ENCODE results near the gene TMEM267.
"Not testable (repeated sequence)": the region's sequence is repeated elsewhere in the genome, so short reads cannot be mapped to it uniquely, and the experiment has no call there.

The TMEM267 gene

DNA sequence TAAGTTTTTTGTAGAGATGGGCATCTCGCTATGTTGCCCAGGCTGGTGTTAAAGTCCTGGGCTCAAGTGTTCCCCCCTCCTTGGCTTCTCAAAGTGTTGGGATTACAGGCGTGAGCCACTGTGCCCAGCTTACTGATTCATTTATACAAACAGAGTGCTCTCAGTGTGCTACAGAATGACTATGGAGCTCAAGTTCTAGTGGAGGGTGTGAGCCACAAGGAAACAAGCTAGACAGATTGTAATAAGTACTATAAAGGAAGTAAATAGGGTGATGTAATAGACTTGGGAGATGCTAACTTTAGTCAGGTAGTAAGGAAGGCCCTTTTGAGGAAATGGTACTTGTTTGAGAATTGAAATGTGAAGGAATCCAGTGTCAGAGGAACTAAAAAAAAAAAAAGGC, 1.7 kb upstream of the TMEM267 start:
- no peak for DNase-seq (ENCODE audit: low spot score)
- in situ Hi-C loops (cut with MboI; ENCODE audit: low sequenced_read_pairs, unreplicated experiment): no loop called here
- TF ChIP-seq, protein P1, sequence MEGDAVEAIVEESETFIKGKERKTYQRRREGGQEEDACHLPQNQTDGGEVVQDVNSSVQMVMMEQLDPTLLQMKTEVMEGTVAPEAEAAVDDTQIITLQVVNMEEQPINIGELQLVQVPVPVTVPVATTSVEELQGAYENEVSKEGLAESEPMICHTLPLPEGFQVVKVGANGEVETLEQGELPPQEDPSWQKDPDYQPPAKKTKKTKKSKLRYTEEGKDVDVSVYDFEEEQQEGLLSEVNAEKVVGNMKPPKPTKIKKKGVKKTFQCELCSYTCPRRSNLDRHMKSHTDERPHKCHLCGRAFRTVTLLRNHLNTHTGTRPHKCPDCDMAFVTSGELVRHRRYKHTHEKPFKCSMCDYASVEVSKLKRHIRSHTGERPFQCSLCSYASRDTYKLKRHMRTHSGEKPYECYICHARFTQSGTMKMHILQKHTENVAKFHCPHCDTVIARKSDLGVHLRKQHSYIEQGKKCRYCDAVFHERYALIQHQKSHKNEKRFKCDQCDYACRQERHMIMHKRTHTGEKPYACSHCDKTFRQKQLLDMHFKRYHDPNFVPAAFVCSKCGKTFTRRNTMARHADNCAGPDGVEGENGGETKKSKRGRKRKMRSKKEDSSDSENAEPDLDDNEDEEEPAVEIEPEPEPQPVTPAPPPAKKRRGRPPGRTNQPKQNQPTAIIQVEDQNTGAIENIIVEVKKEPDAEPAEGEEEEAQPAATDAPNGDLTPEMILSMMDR (IDR thresholded peaks at IDR 0.05; ENCODE audit: borderline replicate concordance, control extremely low read depth, extremely low read depth, insufficient read depth, missing control alignments): no peak

DNA sequence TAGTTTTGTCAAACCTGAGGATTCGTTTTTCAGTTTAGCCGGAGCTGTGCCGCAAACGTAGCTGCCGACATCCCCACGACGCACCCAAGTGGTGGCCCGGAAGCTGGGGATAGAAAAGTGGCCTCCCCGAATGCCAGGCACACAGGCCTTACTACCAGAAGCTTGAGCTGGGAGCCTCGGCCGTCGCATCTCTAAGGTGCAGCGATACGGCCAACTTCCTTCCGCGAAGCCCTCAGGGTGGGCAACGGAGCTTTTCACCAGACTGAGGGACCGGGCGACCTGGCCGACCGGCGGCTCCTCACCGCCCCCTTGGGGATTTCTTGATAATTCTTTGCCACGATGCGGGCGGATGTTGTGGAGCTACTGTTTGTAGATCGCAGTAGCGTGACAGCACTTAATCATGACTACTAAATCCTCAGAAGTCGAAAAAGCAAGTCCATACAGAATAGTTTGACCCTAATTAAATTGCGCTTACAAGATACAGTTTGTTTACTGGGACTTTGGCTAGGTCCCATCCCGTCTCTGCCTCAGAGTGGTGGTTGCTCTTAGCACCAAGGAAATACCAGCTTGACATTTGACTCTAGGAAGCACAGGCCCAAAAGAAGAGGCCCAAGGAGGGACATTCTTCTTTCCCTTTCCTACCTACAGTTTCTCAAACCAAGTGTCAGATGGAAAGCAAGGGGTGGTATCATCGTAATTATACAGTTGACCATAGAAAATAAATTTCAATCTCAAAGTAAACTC, 613 bp upstream of the TMEM267 start:
- in situ Hi-C loops (cut with MboI; ENCODE audit: low sequenced_read_pairs, unreplicated experiment): no loop called here
- TF ChIP-seq, protein P1 (IDR thresholded peaks at IDR 0.05; ENCODE audit: borderline replicate concordance, control extremely low read depth, extremely low read depth, insufficient read depth, missing control alignments): peak; percentile 51
- DNase-seq (ENCODE audit: low spot score): peak; percentile 82

DNA sequence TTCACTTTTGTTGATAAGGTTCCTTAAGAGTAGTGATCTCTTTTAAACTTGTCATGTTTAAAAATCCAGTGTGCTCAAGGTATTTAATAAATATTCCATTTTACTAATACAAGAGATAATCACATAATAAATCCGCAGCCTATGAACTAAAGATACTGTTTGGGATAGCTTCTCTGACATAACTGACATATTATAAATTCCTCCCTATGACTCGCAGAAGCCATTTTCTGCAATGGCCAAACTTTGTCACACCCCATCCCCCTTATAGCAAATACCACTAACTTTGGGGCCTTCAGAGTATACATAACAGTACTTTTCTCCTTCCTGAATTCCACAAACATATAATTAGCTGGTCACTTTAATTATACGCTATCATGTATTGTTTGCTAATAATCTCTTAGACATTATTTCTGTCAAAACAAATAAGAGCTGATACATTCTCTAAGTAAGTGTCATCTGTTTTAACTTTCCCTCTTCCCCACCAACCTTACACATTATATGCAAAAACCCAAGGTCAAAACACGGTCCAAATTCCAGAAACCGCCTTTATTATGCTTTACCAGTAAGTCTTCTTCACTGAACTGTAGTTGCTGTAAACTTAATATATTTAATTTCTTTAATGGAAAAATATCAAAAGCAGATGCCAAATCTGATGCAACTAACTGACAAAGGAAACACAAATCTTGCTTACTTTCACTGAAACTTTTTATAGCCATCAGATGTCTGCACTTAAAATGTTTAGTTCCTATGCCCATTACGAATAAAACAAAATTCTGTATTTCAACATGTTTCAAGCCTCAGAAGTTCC, 971 bp downstream of the TMEM267 start:
- no peak for DNase-seq (ENCODE audit: low spot score)
- TF ChIP-seq, protein P1 (IDR thresholded peaks at IDR 0.05; ENCODE audit: borderline replicate concordance, control extremely low read depth, extremely low read depth, insufficient read depth, missing control alignments): no peak
- in situ Hi-C loops (cut with MboI; ENCODE audit: low sequenced_read_pairs, unreplicated experiment): no loop called here

DNA sequence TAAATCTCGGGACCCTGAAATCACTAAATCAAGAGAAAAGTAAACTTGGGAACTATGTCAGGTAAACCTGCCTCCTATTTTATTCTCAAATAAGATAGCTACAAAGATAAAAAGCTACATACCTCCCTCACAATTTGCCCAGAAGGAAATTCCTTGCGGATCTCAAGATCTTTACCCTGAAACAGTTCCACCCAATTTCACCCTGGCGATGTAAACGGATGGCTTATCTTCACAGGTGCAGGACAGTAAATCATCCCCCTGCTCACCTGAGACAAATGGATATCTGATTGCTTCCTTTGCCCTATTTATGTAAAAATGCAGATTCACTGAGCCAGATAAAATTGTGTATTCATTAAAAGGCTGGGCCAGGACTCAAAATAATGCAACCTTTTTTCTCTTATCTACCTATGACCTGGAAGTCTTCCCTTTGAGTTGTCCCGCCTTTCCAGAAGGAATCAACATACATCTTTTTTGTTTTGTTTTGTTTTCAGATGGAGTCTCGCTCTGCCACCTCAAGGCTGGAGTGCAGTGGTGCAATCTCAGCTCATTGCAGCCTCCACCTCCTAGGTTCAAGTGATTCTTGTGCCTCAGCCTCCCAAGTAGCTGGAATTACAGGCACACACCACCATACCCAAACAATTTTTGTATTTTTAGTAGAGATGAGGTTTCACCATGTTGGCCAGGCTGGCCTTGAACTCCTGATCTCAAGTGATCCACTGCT, 13.8 kb downstream of the TMEM267 start:
- no peak for DNase-seq (ENCODE audit: low spot score)
- TF ChIP-seq, protein P1 (IDR thresholded peaks at IDR 0.05; ENCODE audit: borderline replicate concordance, control extremely low read depth, extremely low read depth, insufficient read depth, missing control alignments): no peak
- in situ Hi-C loops (cut with MboI; ENCODE audit: low sequenced_read_pairs, unreplicated experiment): no loop called here

DNA sequence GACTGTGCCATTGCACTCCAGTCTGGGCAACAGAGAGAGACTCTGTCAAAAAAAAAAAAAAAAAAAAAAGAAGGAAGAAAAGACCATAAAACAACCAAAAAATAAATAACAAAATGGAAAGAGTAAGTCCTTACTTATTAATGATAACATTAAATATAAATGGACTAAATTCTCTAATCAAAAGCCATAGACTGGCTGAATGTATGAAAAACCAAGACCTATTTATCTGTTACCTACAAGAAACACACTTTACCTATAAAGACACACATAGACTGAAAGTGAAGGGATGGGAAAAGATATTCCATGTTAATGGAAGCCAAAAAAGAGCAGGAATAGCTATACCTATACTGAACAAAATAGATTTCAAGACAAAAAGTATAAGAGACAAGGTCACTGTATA, 16.6 kb downstream of the TMEM267 start:
- no peak for DNase-seq (ENCODE audit: low spot score)
- in situ Hi-C loops (cut with MboI; ENCODE audit: low sequenced_read_pairs, unreplicated experiment): no loop called here
- TF ChIP-seq, protein P1 (IDR thresholded peaks at IDR 0.05; ENCODE audit: borderline replicate concordance, control extremely low read depth, extremely low read depth, insufficient read depth, missing control alignments): no peak

DNA sequence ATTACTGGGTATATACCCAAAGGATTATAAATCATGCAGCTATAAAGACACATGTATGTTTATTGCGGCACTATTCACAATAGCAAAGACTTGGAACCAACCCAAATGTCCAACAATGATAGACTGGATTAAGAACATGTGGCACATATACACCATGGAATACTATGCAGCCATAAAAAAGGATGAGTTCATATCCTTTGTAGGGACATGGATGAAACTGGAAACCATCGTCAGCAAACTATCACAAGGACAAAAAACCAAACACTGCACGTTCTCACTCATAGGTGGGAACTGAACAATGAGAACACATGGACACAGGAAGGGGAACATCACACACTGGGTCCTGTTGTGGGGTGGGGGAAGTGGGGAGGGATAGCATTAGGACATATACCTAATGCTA, 18.2 kb downstream of the TMEM267 start:
- in situ Hi-C loops (cut with MboI; ENCODE audit: low sequenced_read_pairs, unreplicated experiment); DNase-seq (ENCODE audit: low spot score): not testable (repeated sequence)

Measured in GM13976 (cell line).